GM12874 (cell line): ENCODE data around the gene PMEL.

Source experiments
- CTCF ChIP-seq: IDR thresholded peaks from 2 replicates; pipeline ENCODE4 v1.5.1; 2011; ENCODE audit warnings: low read depth, mild to moderate bottlenecking, control low read depth, low read length, moderate library complexity; ENCODE audit not compliant: insufficient read depth

The PMEL gene

GRCh38 chr12:55985341-55985740 lies 19.5 kb upstream of the PMEL start:
- TF ChIP-seq CTCF, result no peak

- TF ChIP-seq CTCF, result no peak
Observed at GRCh38 chr12:55984861-55985260, 19.0 kb upstream of the PMEL start.

DNA sequence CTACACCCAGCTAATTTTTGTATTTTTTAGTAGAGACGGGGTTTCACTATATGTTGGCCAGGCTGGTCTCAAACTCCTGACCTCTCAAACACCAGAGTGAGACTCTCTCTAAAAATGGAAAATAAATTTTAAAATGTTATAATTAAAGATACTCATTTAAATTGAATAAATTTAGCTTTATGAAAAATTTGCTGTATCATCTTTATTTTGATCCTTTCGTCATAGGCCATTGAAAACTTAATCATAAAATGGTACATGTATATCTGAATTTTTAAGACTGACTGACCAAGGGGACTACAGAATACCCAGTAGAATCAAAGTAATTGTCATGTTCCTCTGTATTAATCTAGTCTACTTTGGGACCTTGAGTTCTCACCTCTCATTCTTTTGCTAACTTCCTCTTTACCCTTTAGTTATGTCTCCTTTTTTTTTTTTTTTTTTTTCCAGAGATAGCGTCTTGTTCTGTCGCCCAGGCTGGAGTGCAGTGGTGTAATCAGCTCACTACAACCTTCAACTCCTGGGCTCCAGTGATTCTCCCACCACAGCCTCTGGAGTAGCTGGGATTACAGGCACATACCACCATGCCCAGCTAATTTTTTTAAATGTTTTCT lies 17.5 kb upstream of the PMEL start:
- no peak for TF ChIP-seq CTCF

GRCh38 chr12:55982319-55982936 lies 16.6 kb upstream of the PMEL start:
- TF ChIP-seq CTCF, result no peak

GRCh38 chr12:55979069-55979468 lies 13.2 kb upstream of the PMEL start:
- no peak for TF ChIP-seq CTCF

GRCh38 chr12:55978393-55978792 lies 12.6 kb upstream of the PMEL start:
- no peak for TF ChIP-seq CTCF

GRCh38 chr12:55974308-55974730 lies 8.5 kb upstream of the PMEL start:
- no peak for TF ChIP-seq CTCF
